ENCODE measurements around the gene SCN4B.

The SCN4B gene

GRCh38 chr11:118172356-118172755 is 19.7 kb upstream of the SCN4B start:
- no peak for DNase-seq

- no peak for DNase-seq
Measured at GRCh38 chr11:118171269-118172062, 18.8 kb upstream of the SCN4B start.

- DNase-seq = no peak
Measured at GRCh38 chr11:118170882-118171268, 18.3 kb upstream of the SCN4B start.

GRCh38 chr11:118170231-118170630 is 17.6 kb upstream of the SCN4B start:
- DNase-seq = no peak

- DNase-seq = no peak
Measured at GRCh38 chr11:118169300-118170140, 16.9 kb upstream of the SCN4B start.

- DNase-seq = no peak
Measured at GRCh38 chr11:118168751-118169150, 16.1 kb upstream of the SCN4B start.

GRCh38 chr11:118168316-118168715 is 15.7 kb upstream of the SCN4B start:
- DNase-seq = no peak

- no peak for DNase-seq
Measured at GRCh38 chr11:118167906-118168305, 15.3 kb upstream of the SCN4B start.

- no peak for DNase-seq
Measured at GRCh38 chr11:118167253-118167652, 14.6 kb upstream of the SCN4B start.

- DNase-seq = no peak
Measured at GRCh38 chr11:118166641-118167040, 14.0 kb upstream of the SCN4B start.

- no peak for DNase-seq
Measured at GRCh38 chr11:118164885-118165284, 12.3 kb upstream of the SCN4B start.

- no peak for DNase-seq
Measured at GRCh38 chr11:118163494-118163893, 10.9 kb upstream of the SCN4B start.

GRCh38 chr11:118162846-118163245 is 10.2 kb upstream of the SCN4B start:
- DNase-seq = no peak

GRCh38 chr11:118161786-118162185 is 9.2 kb upstream of the SCN4B start:
- no peak for DNase-seq

GRCh38 chr11:118157186-118157895 is 4.7 kb upstream of the SCN4B start:
- DNase-seq = no peak

GRCh38 chr11:118156531-118157185 is 4.0 kb upstream of the SCN4B start:
- DNase-seq = no peak

GRCh38 chr11:118155776-118156530 is 3.3 kb upstream of the SCN4B start:
- no peak for DNase-seq

- DNase-seq = no peak
Measured at GRCh38 chr11:118154641-118155040, 2.0 kb upstream of the SCN4B start.

GRCh38 chr11:118153976-118154375 is 1.4 kb upstream of the SCN4B start:
- no peak for DNase-seq

GRCh38 chr11:118153516-118153915 is 893 bp upstream of the SCN4B start:
- no peak for DNase-seq

- DNase-seq = no peak
Measured at GRCh38 chr11:118152020-118152551, 537 bp downstream of the SCN4B start.

- no peak for DNase-seq
Measured at GRCh38 chr11:118151431-118151830, 1.2 kb downstream of the SCN4B start.
